Esophagus muscularis mucosa (tissue), 4 donors: ENCODE data around the gene ERCC6L2.

ENCODE experiments used
- EP300 ChIP-seq: sonication (generic); formaldehyde crosslinking; IDR thresholded peaks from one replicate; pipeline ENCODE4 v1.6.1; 2017; ENCODE audit warnings: antibody characterized with exemption
- POLR2A ChIP-seq: fragments of 450-650 bp; IDR thresholded peaks from one replicate; pipeline ENCODE4 v1.6.1; 2017; ENCODE audit warnings: antibody characterized with exemption, moderate library complexity, mild to moderate bottlenecking, low read depth
- POLR2AphosphoS5 ChIP-seq, 2 donors: sonication (generic); formaldehyde crosslinking; IDR thresholded peaks; one replicate each; pipeline ENCODE4 v1.6.1; 2017; ENCODE audit warnings: antibody characterized with exemption in 2 of 2
- TF ChIP-seq, protein P1 (sequence below), 3 experiments: fragments of 200-600 bp in 2 of 3; fragments of 450-650 bp in 1 of 3; sonication (generic) in 2 of 3; IDR thresholded peaks; one replicate each; pipeline ENCODE4 v1.5.1; 2017 to 2019; ENCODE audit warnings: antibody characterized with exemption in 3 of 3, mild to moderate bottlenecking in 2 of 3, moderate library complexity in 1 of 3

GRCh38 chr9:95942016-95942415 is 66.5 kb downstream of the ERCC6L2 start:
- TF ChIP-seq, protein P1, sequence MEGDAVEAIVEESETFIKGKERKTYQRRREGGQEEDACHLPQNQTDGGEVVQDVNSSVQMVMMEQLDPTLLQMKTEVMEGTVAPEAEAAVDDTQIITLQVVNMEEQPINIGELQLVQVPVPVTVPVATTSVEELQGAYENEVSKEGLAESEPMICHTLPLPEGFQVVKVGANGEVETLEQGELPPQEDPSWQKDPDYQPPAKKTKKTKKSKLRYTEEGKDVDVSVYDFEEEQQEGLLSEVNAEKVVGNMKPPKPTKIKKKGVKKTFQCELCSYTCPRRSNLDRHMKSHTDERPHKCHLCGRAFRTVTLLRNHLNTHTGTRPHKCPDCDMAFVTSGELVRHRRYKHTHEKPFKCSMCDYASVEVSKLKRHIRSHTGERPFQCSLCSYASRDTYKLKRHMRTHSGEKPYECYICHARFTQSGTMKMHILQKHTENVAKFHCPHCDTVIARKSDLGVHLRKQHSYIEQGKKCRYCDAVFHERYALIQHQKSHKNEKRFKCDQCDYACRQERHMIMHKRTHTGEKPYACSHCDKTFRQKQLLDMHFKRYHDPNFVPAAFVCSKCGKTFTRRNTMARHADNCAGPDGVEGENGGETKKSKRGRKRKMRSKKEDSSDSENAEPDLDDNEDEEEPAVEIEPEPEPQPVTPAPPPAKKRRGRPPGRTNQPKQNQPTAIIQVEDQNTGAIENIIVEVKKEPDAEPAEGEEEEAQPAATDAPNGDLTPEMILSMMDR (IDR thresholded peaks at IDR 0.05) = no peak
- no peak for TF ChIP-seq POLR2AphosphoS5 (IDR thresholded peaks at IDR 0.05)
- TF ChIP-seq POLR2A = no peak
- no peak for TF ChIP-seq EP300
